HK-2 (cell line): ENCODE data around the gene LIN9.
"Not testable (repeated sequence)": the region's sequence is repeated elsewhere in the genome, so short reads cannot be mapped to it uniquely, and the experiment has no call there.

Source experiments
- DNase-seq: peaks from one replicate; pipeline ENCODE4 v3.0.0-alpha.2; 2018; ENCODE audit not compliant: unreplicated experiment

The LIN9 gene

DNA sequence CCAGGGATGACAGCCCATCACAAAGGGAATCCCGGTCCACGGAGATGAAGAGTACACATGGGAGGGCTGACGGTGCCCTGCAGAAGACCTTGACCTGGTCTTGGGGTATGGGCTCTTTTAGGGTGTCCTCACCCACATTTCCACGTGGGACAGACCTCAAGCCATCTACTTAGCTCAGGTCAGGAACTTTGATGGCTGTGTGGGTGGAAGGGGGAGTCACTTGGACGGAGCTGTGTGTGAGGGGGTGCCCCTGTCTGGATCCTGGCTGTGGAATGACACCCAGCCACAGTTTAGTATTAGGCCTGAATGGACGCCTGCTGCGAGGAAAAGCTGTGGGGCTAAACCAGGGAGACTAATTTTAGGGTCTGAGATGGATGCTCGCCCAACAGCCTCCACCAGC is 96.4 kb downstream of the LIN9 start:
- DNase-seq = no peak

GRCh38 chr1:226211181-226211821 is 97.7 kb downstream of the LIN9 start:
- DNase-seq = no peak

GRCh38 chr1:226210571-226211176 is 98.3 kb downstream of the LIN9 start:
- no peak for DNase-seq

- DNase-seq = no peak
Observed at GRCh38 chr1:226209307-226210059, 99.5 kb downstream of the LIN9 start.

- DNase-seq = no peak
Observed at GRCh38 chr1:226207048-226207447, 101.9 kb downstream of the LIN9 start.

DNA sequence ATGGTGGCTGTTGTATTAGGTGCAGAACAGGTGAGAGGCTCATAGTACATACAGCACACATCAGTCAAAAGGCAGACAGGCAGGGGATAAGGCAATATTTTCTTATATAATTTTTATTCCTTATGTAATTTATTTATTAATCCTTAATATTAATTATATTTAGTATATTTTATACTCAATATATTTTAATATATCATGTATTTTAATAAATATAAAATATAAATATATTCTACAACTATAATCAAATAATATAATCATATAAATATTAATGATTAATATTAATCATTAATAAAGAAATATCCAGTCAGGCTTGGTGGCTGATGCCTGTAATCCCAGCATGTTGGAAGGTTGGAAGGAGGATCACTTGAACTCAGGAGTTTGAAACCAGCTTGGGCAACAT is 104.8 kb downstream of the LIN9 start:
- DNase-seq = no peak

DNA sequence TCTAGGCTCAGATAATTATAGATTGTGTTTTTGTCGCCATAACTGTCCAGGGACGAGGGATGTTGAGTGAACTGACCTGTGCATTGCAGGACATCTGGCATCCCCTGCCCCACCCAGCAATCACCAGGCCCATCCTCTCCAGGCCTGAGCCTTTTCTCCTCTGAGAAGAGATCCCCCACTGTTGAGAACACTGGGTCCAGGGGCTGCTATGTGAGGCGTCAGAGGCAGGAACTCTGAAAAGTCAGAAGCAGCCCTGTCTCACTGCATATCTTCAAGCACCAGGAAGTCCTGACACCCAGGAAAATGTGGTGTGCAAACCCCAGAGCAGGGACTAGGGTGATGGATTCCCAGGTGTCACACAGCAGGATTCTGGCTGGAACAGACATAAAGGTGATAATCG is 105.3 kb downstream of the LIN9 start:
- DNase-seq = no peak

DNA sequence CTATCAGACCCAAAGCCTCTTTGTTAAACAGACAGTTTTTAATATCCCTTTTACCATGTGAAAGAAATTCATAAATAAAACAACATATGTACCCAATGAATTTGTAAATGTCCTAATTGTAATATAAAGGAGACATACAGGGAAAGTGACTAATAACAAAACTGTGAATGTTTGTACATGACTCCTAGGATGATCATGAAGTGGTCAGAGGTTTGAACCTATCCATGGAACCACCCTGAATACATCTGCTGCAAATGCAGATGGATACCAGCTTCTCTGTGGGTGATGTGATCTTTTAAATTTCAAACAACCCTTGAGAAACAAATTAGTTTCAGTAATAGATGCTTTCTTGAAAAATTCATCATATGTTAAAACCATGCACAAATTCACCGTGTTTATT is 105.7 kb downstream of the LIN9 start:
- no peak for DNase-seq

DNA sequence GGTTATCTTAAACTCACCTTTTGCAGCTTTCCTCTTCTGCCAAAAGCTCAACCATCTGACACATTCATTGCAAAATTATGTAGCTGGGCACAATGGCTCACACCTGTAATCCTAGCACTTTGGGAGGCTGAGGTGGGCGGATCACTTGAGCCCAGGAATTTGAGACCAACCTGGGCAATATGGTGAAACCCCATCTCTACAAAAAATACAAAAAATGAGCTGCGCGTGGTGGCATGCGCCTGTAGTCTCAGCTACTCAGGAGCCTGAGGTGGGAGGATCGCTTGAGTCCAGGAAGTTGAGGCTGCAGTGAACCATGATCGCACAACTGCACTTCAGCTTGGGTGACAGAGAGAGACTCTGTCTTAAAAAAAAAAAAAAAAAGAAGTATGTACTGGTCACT is 106.3 kb downstream of the LIN9 start:
- not testable (repeated sequence) for DNase-seq

GRCh38 chr1:226202246-226202645 is 106.7 kb downstream of the LIN9 start:
- no peak for DNase-seq

DNA sequence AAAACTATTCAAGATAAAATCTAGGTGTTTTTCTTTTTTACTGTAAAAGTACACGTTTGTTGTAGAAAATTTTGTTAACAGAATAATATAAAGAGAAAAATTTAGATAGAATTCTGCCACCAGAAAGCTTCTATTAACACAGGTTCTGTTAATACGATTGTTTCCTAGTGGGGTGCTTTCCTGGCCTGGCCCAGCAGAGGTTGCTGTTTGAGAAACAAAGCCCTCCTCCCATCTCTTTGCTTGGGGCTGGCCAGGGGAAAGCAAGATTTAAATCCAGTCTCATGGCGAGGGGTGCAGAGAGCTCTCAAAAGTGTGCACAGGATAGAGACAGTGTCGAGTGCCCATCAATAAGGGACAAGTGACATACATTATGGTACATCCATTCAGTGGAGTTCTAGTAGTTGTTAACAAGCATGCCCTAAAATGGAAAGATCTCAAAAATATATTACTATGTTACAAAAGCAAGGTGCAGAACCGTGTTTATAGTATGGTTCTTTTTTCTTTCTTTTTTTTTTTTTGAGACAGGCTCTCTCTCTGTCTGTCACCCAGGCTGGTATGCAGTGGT is 107.9 kb downstream of the LIN9 start:
- DNase-seq = no peak

GRCh38 chr1:226199971-226200370 is 109.0 kb downstream of the LIN9 start:
- no peak for DNase-seq

DNA sequence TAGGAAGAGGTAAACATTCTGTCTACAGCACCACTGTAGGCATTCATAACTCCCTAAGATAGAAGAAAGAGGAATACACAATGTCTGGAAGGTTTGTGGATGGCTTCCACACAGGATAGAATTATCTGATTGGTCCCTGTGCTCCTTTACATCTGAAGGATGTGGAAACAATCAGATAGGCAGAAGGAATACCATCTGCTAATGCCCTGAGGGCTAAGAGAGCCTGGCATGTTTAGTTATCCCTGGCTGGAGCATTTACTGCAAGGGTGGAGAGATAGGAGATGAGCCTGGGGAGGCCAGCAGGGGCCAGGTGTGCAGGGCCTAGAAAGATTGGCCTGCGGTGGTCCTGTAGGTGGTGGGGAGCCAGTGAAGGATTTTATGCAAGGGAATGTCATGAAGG is 113.8 kb downstream of the LIN9 start:
- DNase-seq = no peak

- DNase-seq = no peak
Observed at GRCh38 chr1:226187380-226187779, 121.6 kb downstream of the LIN9 start.

DNA sequence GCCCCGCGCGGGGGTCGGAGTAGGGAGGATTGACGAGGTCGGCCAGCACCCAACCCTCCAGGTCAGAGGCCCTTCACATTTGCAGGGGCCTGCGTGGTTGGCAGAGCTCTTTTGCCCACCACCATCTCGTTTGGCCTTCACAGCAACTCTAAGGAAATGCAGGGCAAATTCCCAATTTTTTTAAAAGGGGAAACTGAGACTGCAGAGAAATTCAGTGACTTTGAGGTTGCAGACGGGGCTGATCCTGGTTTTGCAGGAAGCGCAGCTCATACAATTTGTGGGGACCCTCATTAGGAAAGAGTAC is 122.0 kb downstream of the LIN9 start:
- DNase-seq = no peak

DNA sequence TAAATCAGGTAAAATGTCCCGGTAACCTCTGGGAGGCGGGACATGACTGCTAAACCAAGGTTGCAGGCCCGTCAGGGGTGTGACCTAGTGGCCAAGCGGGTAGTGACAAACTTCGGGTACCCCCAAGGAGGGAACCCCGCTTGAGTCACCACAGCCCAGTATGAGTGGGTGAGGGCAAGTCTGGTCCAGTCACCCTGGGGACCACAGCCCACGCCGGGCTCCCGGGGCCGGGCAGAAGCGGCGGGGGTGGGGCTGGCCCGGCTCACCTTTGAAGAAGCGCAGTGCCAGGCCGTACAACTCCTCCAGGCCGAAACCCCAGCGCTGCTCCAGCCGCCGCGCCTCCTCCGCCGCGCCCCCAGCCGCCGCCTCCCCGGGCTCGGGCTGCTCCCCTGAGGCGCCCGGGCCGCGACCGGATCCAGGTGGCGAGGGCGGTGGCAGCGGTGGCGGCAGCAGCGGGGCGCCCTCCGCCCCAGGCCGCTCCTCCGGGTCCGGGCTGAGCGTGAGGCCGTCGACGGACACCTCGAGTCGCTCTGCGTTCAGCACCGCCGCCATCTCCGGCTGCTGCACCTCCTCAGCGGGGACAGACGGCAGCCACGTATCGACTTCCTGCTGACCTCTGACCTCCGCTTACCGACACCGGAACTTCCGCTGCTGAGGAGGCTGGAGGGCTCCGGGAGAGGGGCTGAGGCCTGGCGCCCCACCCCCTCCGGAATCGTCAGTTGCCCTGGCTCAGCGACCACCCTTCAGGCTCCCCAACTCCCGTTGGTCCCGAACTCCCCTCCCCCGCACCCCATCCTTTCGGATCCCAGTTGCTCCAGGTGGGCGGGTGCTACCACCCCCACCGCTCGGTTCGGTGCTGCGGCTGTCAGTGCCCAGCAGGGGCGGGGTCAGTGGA is 122.6 kb downstream of the LIN9 start, which contains the start of gene ACBD3:
Gene ACBD3 (minus strand): TSS at position 618 of the 895 bp plus-strand sequence. CDS start 66 bp downstream, at position 552.
- peak; percentile 85 for DNase-seq

- DNase-seq = no peak
Observed at GRCh38 chr1:226185141-226186036, 123.6 kb downstream of the LIN9 start.

DNA sequence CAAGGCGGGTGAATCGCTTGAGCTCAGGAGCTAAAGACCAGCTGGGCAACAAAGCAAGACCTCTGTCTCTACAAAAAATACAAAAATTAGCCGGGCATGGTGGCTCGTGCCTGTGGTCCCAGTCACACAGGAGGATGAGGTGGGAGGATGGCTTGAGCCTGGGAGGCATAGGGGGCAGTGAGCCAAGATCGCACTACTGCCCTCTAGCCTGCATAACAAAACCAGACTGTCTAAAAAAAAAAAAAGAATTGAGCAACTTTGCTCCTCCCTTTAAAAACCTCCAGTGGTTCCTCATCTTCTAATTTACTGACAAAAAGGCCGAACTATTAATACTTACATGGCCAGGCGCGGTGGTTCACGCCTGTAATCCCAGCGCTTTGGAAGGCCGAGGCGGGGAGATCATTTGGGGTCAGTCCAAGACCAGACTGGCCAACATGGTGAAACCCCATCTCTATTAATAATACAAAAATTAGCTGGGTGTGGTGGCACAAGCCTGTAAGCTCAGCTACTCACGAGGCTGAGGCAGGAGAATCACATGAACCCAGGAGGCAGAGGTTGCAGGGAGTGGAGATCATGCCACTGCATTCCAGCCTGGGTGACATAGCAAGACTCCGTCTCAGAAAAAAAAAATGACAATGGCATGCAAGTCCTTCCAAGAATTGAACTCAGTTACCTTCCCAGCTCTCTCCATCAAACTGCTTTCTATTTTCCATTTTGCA is 126.8 kb downstream of the LIN9 start:
- DNase-seq = peak; percentile 61
